Islet precursor cell (in vitro differentiated cells): ENCODE data around the gene DENND2D.
"Not testable (repeated sequence)": the region's sequence is repeated elsewhere in the genome, so short reads cannot be mapped to it uniquely, and the experiment has no call there.

Experiments used
- DNase-seq: peaks from one replicate; pipeline ENCODE4 v3.0.0-alpha.2; 2018

DENND2D gene

GRCh38 chr1:111221276-111221632 is 20.8 kb upstream of the DENND2D start:
- no peak for DNase-seq

GRCh38 chr1:111220302-111220890 is 19.9 kb upstream of the DENND2D start:
- no peak for DNase-seq

- DNase-seq = no peak
Observed at GRCh38 chr1:111219557-111220286, 19.3 kb upstream of the DENND2D start.

- no peak for DNase-seq
Observed at GRCh38 chr1:111218701-111219556, 18.5 kb upstream of the DENND2D start.

GRCh38 chr1:111217183-111217910 is 16.9 kb upstream of the DENND2D start:
- DNase-seq = no peak

GRCh38 chr1:111216751-111217150 is 16.3 kb upstream of the DENND2D start:
- no peak for DNase-seq

GRCh38 chr1:111215285-111215684 is 14.8 kb upstream of the DENND2D start:
- DNase-seq = not testable (repeated sequence)

- DNase-seq = peak; percentile 75
Observed at GRCh38 chr1:111214884-111215283, 14.4 kb upstream of the DENND2D start.

- peak; percentile 89 for DNase-seq
Observed at GRCh38 chr1:111214074-111214801, 13.8 kb upstream of the DENND2D start.

- no peak for DNase-seq
Observed at GRCh38 chr1:111213412-111213811, 13.0 kb upstream of the DENND2D start.

GRCh38 chr1:111212634-111213335 is 12.3 kb upstream of the DENND2D start:
- DNase-seq = no peak

GRCh38 chr1:111211921-111212320 is 11.5 kb upstream of the DENND2D start:
- DNase-seq = no peak

GRCh38 chr1:111209622-111210021 is 9.2 kb upstream of the DENND2D start:
- no peak for DNase-seq

- DNase-seq = no peak
Observed at GRCh38 chr1:111208921-111209320, 8.5 kb upstream of the DENND2D start.

- no peak for DNase-seq
Observed at GRCh38 chr1:111205714-111206050, 5.2 kb upstream of the DENND2D start.

- DNase-seq = peak; percentile 42
Observed at GRCh38 chr1:111204983-111205713, 4.7 kb upstream of the DENND2D start.

GRCh38 chr1:111204201-111204982 is 3.9 kb upstream of the DENND2D start:
- no peak for DNase-seq

- DNase-seq = peak; percentile 41
Observed at GRCh38 chr1:111203681-111204200, 3.3 kb upstream of the DENND2D start.

- peak; percentile 57 for DNase-seq
Observed at GRCh38 chr1:111202707-111203623, 2.5 kb upstream of the DENND2D start.
